GM20000 (cell line): ENCODE data around the gene TNRC6B.

Experiments used
- DNase-seq: peaks from one replicate; pipeline ENCODE4 v3.0.0; 2012; ENCODE audit warnings: low spot score
- CTCF ChIP-seq: IDR thresholded peaks from 2 replicates; pipeline ENCODE4 v1.5.1; 2012; ENCODE audit warnings: mild to moderate bottlenecking, control low read depth; ENCODE audit errors: extremely low read depth, missing control alignments

TNRC6B gene

GRCh38 chr22:40383905-40384304 lies 206.2 kb downstream of the TNRC6B start:
- no peak for DNase-seq
- TF ChIP-seq CTCF: no peak

GRCh38 chr22:40385036-40385782 lies 207.5 kb downstream of the TNRC6B start:
- DNase-seq: peak; percentile 71
- no peak for TF ChIP-seq CTCF
